Right lobe of liver (tissue), 4 donors: Measurements from ENCODE around the gene JMJD6.

ENCODE experiments used
- CTCF ChIP-seq, 4 donors: fragments of 200-600 bp in 3 of 4; fragments of 450-650 bp in 1 of 4; IDR thresholded peaks; one replicate each; pipeline versions ENCODE4 v1.5.1 to v1.8.0; 2016 to 2022; ENCODE audit warnings: antibody characterized with exemption in 4 of 4, mild to moderate bottlenecking in 2 of 4
- POLR2A ChIP-seq: fragments of 450-650 bp; IDR thresholded peaks from one replicate; pipeline ENCODE4 v1.6.1; 2017; ENCODE audit warnings: antibody characterized with exemption, mild to moderate bottlenecking
- donor health status: DM: no; HTN: no; CAD: no.
- donor health status: DM: no; HTN: no; CAD: no.
- donor health status: DM: no; HTN: yes; CAD: no.

GRCh38 chr17:76740329-76741118 is 14.1 kb upstream of the JMJD6 start:
- TF ChIP-seq CTCF (IDR thresholded peaks at IDR 0.05) (no peak), POLR2A (no peak)
